GM18508 (cell line): ENCODE measurements around the gene SLC2A4.
A peak's percentile ranks its signal among the peaks of the same experiment; 100 is the strongest.
"Not testable (repeated sequence)": the region's sequence is repeated elsewhere in the genome, so short reads cannot be mapped to it uniquely, and the experiment has no call there.

Source experiments
- ATAC-seq: cut with Tn5 transposase; IDR thresholded peaks from one replicate; pipeline ENCODE4 v1.9.1; 2021; ENCODE audit warnings: moderate number of reproducible peaks; ENCODE audit not compliant: insufficient read depth, unreplicated experiment

Gene SLC2A4

DNA sequence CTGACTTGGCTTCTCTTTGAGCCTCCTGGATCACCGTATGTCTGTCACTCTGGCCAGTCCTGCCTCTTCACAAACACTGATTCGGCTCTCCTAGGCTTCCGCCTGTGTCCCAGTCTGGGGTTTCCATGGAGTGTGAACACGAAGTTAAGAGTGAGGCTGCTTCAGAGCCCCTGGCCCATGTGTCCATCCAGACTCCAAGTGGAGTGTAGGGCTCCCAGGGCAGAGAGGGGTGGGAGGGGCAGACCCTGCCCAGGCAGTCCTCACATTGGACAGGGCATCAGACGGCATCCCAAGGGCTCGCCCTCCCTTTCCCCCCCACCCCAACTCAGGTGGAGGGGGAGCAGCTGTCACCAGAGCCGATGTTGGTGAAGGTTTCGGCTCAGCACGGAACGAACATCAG lies 37.7 kb upstream of the SLC2A4 start:
- not testable (repeated sequence) for ATAC-seq

DNA sequence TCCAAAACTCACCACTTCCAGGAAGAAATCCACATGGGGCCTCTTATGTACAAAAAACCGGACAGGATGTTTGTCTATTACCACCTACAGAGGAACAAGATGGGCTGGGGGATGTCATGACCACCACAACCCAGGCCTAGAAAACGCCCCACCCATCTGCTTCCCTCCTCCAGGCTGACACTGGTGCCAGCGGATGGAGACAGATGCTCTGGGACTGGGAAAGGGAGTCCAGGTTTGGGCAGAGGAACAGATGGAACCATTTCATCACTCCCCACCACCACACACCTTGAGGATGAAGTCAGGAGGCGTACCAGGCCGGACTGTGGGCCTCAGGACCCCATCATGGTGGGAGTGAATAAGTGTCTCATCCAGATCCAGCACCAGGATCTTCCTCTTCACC lies 34.7 kb upstream of the SLC2A4 start:
- no peak for ATAC-seq

DNA sequence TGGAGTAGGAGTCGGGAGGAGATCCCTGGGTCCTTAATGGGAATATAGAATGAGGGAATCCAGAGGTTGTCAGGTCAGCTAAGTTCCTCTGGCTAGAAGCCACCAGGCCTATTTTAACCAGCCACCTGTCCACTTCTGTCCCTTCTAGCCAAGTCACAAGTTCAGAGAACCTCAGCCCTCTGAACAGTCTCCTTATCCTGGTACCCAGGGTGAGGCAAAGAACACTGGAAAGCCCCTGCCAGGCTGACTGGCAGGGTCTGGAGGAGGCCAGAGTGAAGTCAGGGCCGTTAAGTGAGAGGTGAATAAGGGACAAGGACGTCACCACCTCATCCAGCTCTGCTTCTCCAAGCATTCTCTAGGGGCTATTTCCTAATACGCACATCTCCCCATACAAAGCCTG lies 32.7 kb upstream of the SLC2A4 start:
- no peak for ATAC-seq

DNA sequence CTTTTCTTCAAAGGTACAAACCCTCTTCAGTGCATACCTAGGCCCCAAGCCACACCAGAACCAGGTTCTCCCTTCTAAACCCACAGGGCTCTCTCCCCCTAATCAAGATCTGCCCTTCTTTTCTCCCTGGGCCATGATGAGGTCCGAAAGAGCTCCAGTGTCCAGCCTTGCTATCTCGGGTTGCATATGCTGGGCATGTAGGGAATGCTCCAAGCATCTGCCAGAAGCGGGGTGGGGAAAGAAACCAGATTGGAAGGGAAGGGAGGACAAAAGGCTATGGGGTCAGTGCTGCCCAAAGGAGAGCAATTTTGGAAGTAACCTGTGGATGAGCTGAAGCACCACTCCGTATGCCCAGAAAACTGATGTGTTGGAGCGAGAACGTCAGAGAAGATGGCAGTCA lies 32.3 kb upstream of the SLC2A4 start:
- ATAC-seq, result no peak

DNA sequence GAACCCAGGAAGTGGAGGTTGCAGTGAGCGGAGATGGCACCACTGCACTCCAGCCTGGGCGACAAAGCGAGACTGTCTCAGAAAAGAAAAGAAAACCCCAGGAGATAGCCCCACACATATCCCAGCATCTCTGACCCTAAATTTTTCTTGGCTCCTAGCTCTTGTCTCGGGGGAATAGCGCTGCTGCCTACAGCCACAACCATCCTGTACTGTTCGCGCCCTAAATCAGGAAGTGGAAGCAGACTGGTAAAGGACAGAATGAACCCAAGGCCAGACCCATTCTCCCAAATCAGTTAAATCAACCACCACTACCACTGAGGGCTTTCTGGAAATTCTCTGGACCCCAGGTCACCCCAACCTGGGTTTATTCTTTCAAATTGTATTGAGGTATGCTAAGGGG lies 31.7 kb upstream of the SLC2A4 start:
- ATAC-seq, result no peak

DNA sequence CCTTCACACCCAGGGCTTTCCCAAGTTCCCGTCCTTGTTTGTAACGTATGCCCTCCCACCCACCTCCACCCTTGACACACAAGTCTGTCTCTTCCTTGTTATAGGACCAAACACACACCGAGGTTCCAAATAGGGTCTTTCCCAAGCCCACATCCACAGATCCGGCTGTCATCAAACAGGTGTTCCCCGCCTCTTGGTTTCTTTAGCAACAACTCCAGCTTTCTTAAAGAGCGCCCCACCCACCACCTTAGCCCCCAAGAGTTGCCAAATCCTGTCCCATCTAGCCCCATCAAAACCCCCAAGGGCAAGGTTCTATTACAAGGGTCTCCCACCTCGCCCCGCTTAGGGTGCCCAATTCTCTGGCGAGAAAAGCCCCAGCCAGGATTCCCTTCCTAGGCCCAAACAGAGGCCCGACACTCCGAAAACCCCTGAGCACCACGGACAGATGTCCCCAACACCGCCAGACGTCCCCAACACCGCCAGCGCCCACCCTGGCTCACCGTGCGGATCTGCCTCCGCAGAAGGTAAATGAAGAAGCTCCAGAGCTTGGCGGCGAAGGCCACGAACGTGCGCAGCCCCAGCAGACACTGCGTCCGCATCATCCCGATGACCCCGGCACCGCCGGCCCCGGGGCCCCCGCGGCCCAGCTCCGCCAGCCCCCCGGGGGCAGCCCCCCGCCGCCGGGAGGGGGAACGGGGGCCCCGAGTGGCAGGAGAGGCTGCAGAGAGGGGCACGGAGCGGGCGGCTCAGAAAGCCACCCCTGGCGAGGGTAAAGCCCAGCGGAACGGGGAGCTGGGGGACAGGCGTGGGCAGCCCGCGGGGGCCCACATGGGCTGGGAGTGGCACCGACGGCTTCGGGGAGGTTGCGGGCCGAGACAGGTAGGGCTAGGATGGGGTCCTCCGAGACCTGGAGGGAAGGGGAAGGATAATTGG lies 30.6 kb upstream of the SLC2A4 start:
- no peak for ATAC-seq

DNA sequence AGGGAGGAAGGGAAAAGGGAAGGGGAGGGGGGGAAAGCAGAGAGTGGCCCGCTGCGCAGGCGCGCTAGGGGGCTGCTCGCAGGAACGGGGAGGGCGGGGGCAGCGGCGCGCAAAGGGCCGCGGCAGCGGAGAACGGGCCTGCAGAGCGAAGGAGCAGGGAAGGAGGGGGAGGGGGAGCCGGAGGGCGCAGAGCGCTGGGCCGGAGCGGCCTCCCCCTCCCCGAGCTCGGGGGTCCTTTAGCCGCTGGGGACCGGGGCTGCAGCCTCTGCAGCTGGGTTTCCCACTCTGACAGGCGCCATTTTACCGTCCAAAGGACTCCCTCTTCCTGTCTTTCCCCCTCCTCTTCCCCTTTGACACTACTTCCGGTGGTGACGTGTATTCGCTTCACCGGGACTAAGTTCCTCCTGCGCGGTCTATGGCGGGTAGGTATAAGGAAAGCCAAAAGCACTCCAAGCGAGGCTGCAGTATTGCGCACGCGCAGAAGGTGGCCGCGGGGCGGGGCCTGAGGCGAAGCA lies 29.8 kb upstream of the SLC2A4 start, which contains the start of gene CTDNEP1:
TSS of gene CTDNEP1 (minus strand) at position 74 of the 515 bp plus-strand sequence. CDS start 438 bp downstream, outside the sequence.
- peak; percentile 63 for ATAC-seq

DNA sequence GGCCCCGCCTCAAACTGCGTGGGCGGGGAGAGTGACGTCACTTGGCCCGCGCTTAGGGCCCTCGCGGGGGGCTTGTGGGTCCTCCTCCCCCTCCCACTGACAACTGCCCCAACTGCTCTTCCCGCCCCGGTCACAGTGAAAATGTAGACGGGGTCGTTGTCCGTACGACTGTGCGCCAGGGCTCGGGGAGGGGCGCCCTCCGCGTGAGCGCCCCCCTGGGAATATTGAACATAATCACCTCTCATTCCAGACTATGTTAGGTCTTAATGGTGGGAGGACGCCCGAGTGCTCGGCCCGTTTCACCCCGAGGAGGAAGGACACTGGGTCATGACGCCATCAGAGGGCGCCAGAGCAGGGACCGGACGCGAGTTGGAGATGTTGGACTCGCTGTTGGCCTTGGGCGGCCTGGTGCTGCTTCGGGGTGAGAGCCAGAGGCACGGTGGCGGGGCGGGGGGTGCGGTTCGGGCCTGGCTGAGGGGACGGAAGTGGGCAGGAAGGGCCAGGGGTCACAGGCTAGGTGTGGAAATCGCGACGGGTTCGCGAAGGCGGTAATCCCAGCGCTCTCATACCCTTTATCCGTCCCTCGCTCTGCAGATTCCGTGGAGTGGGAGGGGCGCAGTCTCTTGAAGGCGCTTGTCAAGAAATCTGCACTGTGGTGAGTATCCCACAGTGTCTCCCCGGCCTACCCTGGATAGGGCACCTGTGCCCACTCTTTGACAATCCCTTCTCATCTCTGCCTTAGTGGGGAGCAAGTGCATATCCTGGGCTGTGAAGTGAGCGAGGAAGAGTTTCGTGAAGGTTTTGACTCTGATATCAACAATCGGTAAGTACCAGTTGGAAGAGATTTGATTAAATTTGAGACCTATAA lies 29.1 kb upstream of the SLC2A4 start, which contains the start of gene ELP5:
TSS of gene ELP5 (plus strand) at position 40 of the 868 bp plus-strand sequence. CDS start at position 376, 336 bp downstream.
- peak; percentile 30 for ATAC-seq

DNA sequence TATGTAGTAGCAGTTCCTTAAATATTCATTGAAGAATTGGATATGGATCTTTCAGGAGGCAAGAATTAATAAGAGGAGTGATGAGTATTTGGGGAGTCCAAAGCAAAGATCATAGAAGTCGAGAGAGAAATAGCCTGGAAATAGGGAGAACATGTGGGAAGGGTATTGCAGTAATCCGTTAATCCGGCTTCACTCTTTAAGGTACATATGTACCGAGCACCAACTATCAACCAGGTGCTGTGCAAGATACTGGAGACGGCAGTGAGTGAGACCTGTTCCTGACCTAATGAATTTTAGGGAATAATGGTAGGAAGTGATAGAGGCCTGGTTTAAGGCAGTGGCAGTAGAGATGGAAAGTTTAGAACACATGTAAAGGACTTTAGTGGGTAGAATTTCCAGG lies 28.4 kb upstream of the SLC2A4 start:
- no peak for ATAC-seq

DNA sequence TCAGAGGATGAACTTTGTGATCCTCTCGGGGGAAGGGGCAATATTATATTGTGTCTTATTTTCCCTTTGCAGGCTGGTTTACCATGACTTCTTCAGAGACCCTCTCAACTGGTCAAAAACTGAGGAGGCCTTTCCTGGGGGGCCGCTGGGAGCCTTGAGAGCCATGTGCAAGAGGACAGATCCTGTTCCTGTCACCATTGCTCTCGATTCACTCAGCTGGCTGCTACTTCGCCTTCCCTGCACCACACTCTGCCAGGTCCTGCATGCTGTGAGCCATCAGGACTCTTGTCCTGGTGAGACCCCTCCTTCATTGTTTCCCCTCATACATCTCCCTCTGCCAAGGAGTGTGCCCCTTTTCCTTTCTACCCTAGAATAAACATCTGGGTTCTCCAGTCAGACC lies 27.0 kb upstream of the SLC2A4 start:
- no peak for ATAC-seq

DNA sequence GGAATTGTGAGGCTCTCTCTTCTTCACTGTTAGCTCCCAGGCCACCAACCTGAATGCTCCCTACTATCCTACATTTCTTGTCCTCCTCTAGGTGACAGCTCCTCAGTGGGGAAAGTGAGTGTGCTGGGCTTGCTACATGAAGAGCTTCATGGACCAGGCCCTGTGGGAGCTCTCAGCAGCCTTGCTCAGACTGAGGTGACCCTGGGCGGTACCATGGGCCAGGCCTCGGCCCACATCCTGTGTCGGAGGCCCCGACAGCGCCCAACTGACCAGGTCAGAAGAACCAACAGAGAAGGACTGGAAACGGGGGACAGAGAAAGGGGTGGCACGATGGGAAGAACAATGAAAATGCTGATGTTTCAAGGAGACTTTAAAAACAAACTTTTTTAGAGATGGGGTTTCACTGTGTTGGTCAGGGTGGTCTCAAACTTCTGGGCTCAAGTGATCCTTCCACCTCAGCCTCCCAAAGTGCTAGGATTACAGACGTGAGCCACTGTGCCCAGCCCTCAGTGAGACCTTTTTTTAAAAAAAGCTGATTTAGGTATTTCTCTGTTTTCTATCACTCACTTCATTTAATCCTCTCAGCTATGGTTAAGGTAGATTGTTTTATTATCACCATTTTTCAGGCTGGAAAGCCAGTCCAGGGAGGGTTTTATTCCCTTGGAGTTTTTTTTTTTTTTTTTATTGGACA lies 24.6 kb upstream of the SLC2A4 start:
- no peak for ATAC-seq

DNA sequence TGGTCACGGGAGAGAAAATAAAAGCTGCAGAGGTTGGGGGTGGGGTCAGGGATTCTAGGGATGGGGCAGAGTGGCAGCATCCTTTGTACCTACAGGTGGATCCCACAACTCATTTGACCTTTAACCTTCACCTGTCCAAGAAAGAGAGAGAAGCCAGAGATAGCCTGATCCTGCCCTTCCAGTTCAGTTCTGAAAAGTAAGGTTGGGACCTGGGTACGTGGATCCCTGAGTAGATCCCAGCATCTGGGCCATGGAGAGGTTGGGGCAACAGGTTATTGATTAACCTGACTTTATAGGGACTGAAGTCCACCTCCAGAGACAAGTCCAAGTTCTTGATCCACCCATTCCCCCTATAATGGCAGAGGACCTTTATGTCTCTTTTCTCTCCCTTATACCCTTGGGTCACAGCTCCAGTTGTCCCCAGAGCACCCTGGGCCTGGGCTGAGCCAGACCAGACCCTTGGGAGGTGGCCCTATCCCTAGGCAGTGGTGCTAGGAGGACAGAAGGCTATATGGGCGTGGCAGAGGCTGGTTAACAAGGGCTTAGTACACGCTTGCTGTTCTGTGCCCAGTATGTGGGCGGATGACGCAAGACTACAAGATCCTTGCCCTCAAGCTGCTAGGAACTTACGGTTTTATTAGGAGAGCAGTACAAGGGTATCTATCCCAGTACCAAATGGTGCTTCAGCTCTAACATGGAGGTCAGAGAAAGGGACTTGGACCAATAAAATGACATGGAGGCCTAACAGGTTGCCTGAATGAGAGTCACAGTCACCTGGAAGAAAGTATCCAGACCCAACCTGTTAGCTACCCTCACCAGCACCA lies 22.6 kb upstream of the SLC2A4 start:
- ATAC-seq, result no peak

DNA sequence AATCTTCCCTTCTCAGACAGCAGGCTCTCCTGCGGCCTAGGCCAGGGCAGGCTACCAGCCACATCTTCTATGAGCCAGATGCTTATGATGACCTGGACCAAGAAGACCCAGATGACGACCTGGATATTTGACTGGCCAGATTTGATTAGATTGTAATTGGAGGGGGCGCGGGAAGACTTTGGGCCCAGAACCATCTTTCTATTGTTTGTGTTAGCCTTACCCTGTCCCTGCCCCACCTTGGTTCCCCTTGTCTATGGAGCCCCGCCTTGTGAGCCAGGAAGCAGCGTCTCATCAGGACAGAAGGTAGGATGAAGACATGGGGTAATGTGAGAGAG lies 22.0 kb upstream of the SLC2A4 start:
- no peak for ATAC-seq

DNA sequence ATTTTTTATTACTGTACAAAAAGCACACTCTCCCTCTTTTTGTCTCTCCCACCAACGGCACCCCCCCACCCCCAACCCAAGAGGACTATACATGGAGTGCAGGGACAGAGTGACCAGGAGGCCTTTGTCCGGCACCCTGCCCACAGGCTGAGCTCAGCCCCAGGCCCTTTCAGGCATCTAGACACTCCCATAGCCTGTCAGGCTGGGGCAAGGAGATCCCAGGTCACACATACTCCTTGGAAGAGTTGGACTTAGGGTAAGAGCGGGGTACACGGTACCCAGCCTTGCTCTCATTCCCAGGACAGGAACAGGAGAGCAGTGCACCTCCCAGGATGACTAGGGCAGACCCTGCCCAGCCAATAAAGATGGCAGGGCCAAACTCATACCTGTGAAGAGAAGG lies 21.4 kb upstream of the SLC2A4 start:
- ATAC-seq, result no peak

DNA sequence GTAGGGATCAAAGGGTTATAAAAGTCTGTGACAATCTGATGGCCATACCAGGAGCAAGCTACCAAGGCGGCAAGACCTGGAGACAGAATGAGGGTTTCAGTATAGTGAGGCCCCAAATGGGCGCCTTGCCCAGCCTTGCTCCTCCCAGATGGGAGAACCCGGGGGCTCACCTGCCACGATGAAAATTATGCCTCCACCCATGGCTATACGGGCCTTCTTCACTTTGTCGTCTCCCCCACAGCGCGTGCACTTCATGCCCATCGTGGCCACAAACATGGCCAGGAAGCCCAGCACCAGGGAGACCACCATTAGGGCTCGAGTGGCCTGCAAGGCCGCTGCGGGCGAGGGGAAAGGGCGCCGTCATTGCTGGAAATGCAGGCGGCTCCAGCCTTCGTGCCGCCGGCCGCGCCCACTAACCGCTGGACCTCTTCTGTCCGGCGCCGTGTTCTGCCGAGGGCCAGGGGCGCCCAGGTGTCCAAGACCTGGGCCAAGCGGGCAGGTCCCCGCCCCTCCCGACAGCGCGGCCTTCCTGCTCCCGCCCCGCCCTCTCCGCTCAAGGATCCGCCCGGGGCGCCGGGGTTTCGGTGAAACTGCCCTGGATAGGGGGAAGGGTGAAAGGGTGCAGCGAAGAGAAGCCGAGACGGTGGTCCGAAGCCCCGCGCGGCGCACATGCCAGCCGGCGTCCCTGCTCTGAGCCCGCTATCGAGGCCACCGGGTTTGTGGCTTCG lies 20.7 kb upstream of the SLC2A4 start:
- no peak for ATAC-seq

DNA sequence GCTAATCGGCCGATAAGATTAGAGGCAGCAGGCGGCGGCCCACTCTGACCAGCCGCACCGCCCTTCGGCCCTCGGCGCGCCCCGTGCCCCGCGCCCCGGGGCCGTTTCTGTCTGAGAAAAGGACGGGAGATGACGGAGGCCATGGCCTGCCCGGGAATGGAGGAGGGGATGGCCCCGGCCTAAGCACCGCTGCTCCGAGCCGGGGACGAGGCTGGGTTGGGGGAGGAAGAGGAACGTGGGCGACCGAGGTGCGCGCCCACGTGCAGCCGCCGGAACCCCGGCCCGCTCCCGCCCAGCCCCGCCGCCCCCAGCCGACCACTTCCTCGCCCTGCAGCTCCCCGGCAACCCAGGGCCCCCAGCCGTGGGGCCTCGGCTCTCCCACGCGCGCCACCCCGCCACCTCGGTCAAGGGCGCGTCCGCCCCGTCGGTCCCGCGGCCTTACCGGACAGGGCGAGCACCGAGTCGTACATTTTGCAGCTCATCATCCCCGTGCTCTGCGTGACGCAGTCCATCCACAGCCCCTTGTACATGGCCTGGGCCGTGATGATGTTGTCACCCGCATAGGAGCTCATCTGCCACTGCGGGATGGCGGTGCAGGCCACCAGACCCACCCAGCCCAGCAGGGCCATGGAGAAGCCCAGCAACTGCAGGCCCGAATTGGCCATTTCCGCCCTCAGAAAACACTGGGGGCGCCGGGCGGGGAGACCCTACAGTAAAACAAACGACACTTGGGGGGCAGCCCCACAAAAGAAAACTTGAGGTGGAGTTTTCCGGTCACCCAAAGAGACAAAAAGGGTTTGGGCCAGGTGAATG lies 19.9 kb upstream of the SLC2A4 start:
- no peak for ATAC-seq

DNA sequence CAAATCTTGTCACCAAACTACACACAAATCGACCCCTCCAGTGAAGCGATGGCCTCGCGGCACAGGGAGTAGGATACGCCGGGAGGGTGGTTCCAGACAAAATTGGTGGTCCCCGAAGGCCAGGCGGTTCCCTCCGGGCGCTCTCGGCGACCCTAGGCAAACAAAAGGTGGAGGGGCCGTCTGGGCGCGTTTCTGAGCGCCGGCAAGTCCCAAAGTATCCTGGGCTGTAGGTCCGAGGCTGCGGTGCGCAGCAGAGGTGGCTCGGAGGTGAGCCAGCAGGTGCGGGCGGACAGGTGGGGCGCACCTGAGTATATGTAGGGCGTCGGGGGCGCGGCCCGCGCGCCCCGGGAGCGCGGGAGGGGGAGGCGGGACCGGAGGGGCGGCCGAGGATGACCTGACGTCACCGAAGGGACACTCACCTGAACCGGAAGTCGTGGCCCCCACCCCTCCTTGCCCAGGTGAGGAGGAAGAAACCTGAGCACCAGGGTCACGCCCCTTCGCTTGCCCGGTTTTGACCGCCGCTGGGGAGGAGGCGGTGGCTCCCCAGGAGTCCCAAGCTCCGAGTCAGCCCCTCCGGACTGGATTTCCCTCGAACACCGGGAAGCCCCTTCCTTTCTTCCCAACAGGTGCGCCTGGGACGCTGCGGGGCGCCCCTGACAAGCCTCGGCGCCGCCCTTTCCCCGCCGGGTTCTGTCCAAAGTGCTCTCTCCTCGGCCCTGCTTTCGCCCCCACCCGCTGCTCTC lies 19.2 kb upstream of the SLC2A4 start, which contains the start of gene CLDN7:
TSS of gene CLDN7 (minus strand) at position 287 of the 743 bp plus-strand sequence. CDS start 435 bp downstream, outside the sequence.
- ATAC-seq, result no peak
